Medulla oblongata (tissue), 1 donor: ENCODE results near the gene FNDC7.
"Not testable (repeated sequence)": the region's sequence is repeated elsewhere in the genome, so short reads cannot be mapped to it uniquely, and the experiment has no call there.

Source experiments
- DNase-seq: peaks from one replicate; pipeline ENCODE4 v3.0.0-alpha.2; 2015; ENCODE audit errors: extremely low spot score

FNDC7 gene

GRCh38 chr1:108742253-108742652 lies 29.5 kb downstream of the FNDC7 start:
- no peak for DNase-seq

- DNase-seq = no peak
These were observed 33.3 kb downstream of the FNDC7 start for GRCh38 chr1:108745980-108746381.

GRCh38 chr1:108746382-108747170 lies 33.9 kb downstream of the FNDC7 start, which contains the start of gene STXBP3:
Gene STXBP3 (plus strand): TSS chr1:108746674. CDS start chr1:108746738, 64 bp downstream.
- DNase-seq = peak; percentile 99

GRCh38 chr1:108747171-108747850 lies 34.6 kb downstream of the FNDC7 start:
- peak; percentile 88 for DNase-seq

GRCh38 chr1:108747898-108748297 lies 35.2 kb downstream of the FNDC7 start:
- DNase-seq = no peak

- DNase-seq = no peak
These were observed 36.4 kb downstream of the FNDC7 start for GRCh38 chr1:108749081-108749480.

- no peak for DNase-seq
These were observed 37.9 kb downstream of the FNDC7 start for GRCh38 chr1:108750476-108751181.

- no peak for DNase-seq
These were observed 40.7 kb downstream of the FNDC7 start for GRCh38 chr1:108753363-108753762.

- peak; percentile 37 for DNase-seq
These were observed 46.1 kb downstream of the FNDC7 start for GRCh38 chr1:108758796-108759195.

- DNase-seq = no peak
These were observed 54.4 kb downstream of the FNDC7 start for GRCh38 chr1:108767115-108767514.

- no peak for DNase-seq
These were observed 55.0 kb downstream of the FNDC7 start for GRCh38 chr1:108767708-108768107.

- DNase-seq = no peak
These were observed 65.1 kb downstream of the FNDC7 start for GRCh38 chr1:108777839-108778238.

- no peak for DNase-seq
These were observed 66.7 kb downstream of the FNDC7 start for GRCh38 chr1:108779455-108779854.

- DNase-seq = no peak
These were observed 68.3 kb downstream of the FNDC7 start for GRCh38 chr1:108780937-108781574.

- DNase-seq = not testable (repeated sequence)
These were observed 68.9 kb downstream of the FNDC7 start for GRCh38 chr1:108781575-108781944.

GRCh38 chr1:108785264-108785663 lies 72.6 kb downstream of the FNDC7 start:
- DNase-seq = no peak

- DNase-seq = no peak
These were observed 73.2 kb downstream of the FNDC7 start for GRCh38 chr1:108785880-108786279.

GRCh38 chr1:108791790-108792189 lies 79.1 kb downstream of the FNDC7 start:
- no peak for DNase-seq
